Measurements from ENCODE around the gene SLC39A11.

- TF ChIP-seq, protein P1, sequence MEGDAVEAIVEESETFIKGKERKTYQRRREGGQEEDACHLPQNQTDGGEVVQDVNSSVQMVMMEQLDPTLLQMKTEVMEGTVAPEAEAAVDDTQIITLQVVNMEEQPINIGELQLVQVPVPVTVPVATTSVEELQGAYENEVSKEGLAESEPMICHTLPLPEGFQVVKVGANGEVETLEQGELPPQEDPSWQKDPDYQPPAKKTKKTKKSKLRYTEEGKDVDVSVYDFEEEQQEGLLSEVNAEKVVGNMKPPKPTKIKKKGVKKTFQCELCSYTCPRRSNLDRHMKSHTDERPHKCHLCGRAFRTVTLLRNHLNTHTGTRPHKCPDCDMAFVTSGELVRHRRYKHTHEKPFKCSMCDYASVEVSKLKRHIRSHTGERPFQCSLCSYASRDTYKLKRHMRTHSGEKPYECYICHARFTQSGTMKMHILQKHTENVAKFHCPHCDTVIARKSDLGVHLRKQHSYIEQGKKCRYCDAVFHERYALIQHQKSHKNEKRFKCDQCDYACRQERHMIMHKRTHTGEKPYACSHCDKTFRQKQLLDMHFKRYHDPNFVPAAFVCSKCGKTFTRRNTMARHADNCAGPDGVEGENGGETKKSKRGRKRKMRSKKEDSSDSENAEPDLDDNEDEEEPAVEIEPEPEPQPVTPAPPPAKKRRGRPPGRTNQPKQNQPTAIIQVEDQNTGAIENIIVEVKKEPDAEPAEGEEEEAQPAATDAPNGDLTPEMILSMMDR (IDR thresholded peaks at IDR 0.05; ENCODE audit: poor library complexity, severe bottlenecking), result no peak
- TF ChIP-seq, protein P2, sequence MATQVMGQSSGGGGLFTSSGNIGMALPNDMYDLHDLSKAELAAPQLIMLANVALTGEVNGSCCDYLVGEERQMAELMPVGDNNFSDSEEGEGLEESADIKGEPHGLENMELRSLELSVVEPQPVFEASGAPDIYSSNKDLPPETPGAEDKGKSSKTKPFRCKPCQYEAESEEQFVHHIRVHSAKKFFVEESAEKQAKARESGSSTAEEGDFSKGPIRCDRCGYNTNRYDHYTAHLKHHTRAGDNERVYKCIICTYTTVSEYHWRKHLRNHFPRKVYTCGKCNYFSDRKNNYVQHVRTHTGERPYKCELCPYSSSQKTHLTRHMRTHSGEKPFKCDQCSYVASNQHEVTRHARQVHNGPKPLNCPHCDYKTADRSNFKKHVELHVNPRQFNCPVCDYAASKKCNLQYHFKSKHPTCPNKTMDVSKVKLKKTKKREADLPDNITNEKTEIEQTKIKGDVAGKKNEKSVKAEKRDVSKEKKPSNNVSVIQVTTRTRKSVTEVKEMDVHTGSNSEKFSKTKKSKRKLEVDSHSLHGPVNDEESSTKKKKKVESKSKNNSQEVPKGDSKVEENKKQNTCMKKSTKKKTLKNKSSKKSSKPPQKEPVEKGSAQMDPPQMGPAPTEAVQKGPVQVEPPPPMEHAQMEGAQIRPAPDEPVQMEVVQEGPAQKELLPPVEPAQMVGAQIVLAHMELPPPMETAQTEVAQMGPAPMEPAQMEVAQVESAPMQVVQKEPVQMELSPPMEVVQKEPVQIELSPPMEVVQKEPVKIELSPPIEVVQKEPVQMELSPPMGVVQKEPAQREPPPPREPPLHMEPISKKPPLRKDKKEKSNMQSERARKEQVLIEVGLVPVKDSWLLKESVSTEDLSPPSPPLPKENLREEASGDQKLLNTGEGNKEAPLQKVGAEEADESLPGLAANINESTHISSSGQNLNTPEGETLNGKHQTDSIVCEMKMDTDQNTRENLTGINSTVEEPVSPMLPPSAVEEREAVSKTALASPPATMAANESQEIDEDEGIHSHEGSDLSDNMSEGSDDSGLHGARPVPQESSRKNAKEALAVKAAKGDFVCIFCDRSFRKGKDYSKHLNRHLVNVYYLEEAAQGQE (IDR thresholded peaks at IDR 0.05; ENCODE audit: borderline replicate concordance), result no peak
- TF ChIP-seq TAF1 (IDR thresholded peaks at IDR 0.05; ENCODE audit: low read depth) (no peak), EP300 (conservative IDR thresholded peaks at IDR 0.05; ENCODE audit: poor library complexity, severe bottlenecking) (no peak), EZH2 (IDR thresholded peaks at IDR 0.05; ENCODE audit: borderline replicate concordance, insufficient read depth, low read length, poor library complexity, severe bottlenecking) (no peak), RAD21 (conservative IDR thresholded peaks at IDR 0.05) (no peak)
These were observed 492.6 kb downstream of the SLC39A11 start for GRCh38 chr17:72599891-72600290.
